Mesendoderm (in vitro differentiated cells): ENCODE results near the gene TPT1.

Experiments used
- DNase-seq: peaks from one replicate; pipeline ENCODE4 v3.0.0; 2013
- H2AK5ac ChIP-seq: 2 replicates; pipeline ENCODE4 v1.6.1; 2013; ENCODE audit warnings: low read length, inconsistent platforms
- H2BK120ac ChIP-seq: 2 replicates; pipeline ENCODE4 v1.6.1; 2013; ENCODE audit warnings: low read depth, mild to moderate bottlenecking, low read length, moderate library complexity, mixed read lengths
- H2BK15ac ChIP-seq: replicated peaks from 2 replicates; pipeline ENCODE4 v1.6.1; 2013; ENCODE audit warnings: low read depth, mild to moderate bottlenecking, moderate library complexity
- H2BK5ac ChIP-seq: 2 replicates; pipeline ENCODE4 v1.6.1; 2013; ENCODE audit warnings: low read length, inconsistent platforms
- H3K18ac ChIP-seq: 2 replicates; pipeline ENCODE4 v1.6.1; 2013; ENCODE audit warnings: mild to moderate bottlenecking, low read length, mixed read lengths
- H3K23ac ChIP-seq: one replicate; pipeline ENCODE4 v1.6.1; 2013; ENCODE audit warnings: low read length
- H3K27ac ChIP-seq: 2 replicates; pipeline ENCODE4 v1.5.1; 2013; ENCODE audit warnings: low read depth, mild to moderate bottlenecking, inconsistent platforms, low read length, moderate library complexity
- H3K27me3 ChIP-seq: 2 replicates; pipeline ENCODE4 v1.6.1; 2013; ENCODE audit warnings: low read length, control low read depth, mild to moderate bottlenecking, inconsistent platforms; ENCODE audit not compliant: insufficient read depth, poor library complexity
- H3K36me3 ChIP-seq: 2 replicates; pipeline ENCODE4 v1.6.1; 2013; ENCODE audit warnings: low read length, inconsistent platforms; ENCODE audit not compliant: control insufficient read depth, insufficient read depth
- H3K4ac ChIP-seq: one replicate; pipeline ENCODE4 v1.6.1; 2013; ENCODE audit warnings: low read depth, mild to moderate bottlenecking, low read length, moderate library complexity
- H3K4me1 ChIP-seq: 2 replicates; pipeline ENCODE4 v1.6.1; 2013; ENCODE audit warnings: low read depth, low read length, inconsistent platforms; ENCODE audit not compliant: control insufficient read depth
- H3K4me2 ChIP-seq: 2 replicates; pipeline ENCODE4 v1.6.1; 2013; ENCODE audit warnings: low read length
- H3K4me3 ChIP-seq: 2 replicates; pipeline ENCODE4 v1.5.1; 2013; ENCODE audit warnings: mild to moderate bottlenecking, low read length
- H3K56ac ChIP-seq: one replicate; pipeline ENCODE4 v1.6.1; 2013; ENCODE audit warnings: low read length
- H3K79me1 ChIP-seq: 2 replicates; pipeline ENCODE4 v1.6.1; 2013; ENCODE audit warnings: low read length, inconsistent platforms
- H3K79me2 ChIP-seq: 2 replicates; pipeline ENCODE4 v1.6.1; 2013; ENCODE audit warnings: mild to moderate bottlenecking, low read length; ENCODE audit not compliant: control insufficient read depth, insufficient read depth
- H3K9ac ChIP-seq: 2 replicates; pipeline ENCODE4 v1.6.1; 2013; ENCODE audit warnings: low read length, inconsistent platforms
- H4K5ac ChIP-seq: one replicate; pipeline ENCODE4 v1.6.1; 2013; ENCODE audit warnings: low read length
- H4K8ac ChIP-seq: one replicate; pipeline ENCODE4 v1.6.1; 2013; ENCODE audit warnings: low read depth, mild to moderate bottlenecking, control low read depth, low read length, moderate library complexity
- WGBS: extraction: QIAGEN DNeasy Blood & Tissue Kit; methylation state at CpG from one replicate; pipeline ENCODE4 v1.1.7; 2013; ENCODE audit warnings: low lambda C conversion rate, missing lambda C conversion rate; ENCODE audit not compliant: insufficient coverage; ENCODE audit errors: extremely low coverage; 5-methylcytosine and 5-hydroxymethylcytosine counted together

The TPT1 gene

GRCh38 chr13:45306966-45307365, 34.0 kb downstream of the TPT1 start:
- H2BK5ac ChIP-seq, result no peak overlapping the region
- H3K9ac ChIP-seq, result no peak overlapping the region
- no peak overlapping the region for H4K5ac ChIP-seq
- H3K18ac ChIP-seq, result no peak overlapping the region
- no peak overlapping the region for H3K56ac ChIP-seq
- no peak overlapping the region for H4K8ac ChIP-seq
- peaks cover 3% of the 10 kb centered on the region for H3K4me1 ChIP-seq
- no peak overlapping the region for H3K4me3 ChIP-seq
- H2BK120ac ChIP-seq, result no peak overlapping the region
- no peak for DNase-seq
- no peaks in the 10 kb centered on the region for H3K79me2 ChIP-seq
- no peaks in the 10 kb centered on the region for H3K27me3 ChIP-seq
- no peak overlapping the region for H3K23ac ChIP-seq
- H3K4me2 ChIP-seq, result no peak overlapping the region
- no peak overlapping the region for H2BK15ac ChIP-seq
- no peaks in the 10 kb centered on the region for H3K79me1 ChIP-seq
- H2AK5ac ChIP-seq, result no peak overlapping the region
- no peak overlapping the region for H3K27ac ChIP-seq
- H3K4ac ChIP-seq, result no peak overlapping the region
- no peaks in the 10 kb centered on the region for H3K36me3 ChIP-seq

DNA sequence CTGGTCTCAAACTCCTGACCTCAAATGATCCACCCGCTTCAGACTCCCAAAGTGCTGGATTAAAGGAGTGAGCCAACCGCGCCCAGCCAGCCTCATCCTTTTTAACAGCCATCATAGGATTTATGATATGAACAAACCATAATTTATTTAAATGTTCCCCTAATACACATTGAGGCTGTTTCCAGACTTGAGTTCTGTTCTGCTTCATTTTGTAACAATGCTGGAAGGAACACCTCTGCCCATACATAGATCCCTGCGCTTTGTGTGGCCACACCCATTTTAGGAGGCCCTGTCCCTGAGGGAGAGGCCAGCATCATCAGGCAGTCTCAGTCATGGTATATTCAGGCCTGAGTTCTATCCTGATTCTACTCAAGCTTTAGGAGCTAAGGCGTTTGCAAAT, 35.9 kb downstream of the TPT1 start:
- no peak for DNase-seq
- no peak overlapping the region for H2AK5ac ChIP-seq
- H2BK5ac ChIP-seq, result no peak overlapping the region
- no peak overlapping the region for H4K5ac ChIP-seq
- no peak overlapping the region for H3K18ac ChIP-seq
- no peak overlapping the region for H3K56ac ChIP-seq
- no peaks in the 10 kb centered on the region for H3K79me2 ChIP-seq
- no peak overlapping the region for H3K4ac ChIP-seq
- no peak overlapping the region for H3K4me3 ChIP-seq
- no CpG with 5 or more reads among the region's 5 CpGs for WGBS
- H3K79me1 ChIP-seq, result no peaks in the 10 kb centered on the region
- H3K27me3 ChIP-seq, result no peaks in the 10 kb centered on the region
- H3K36me3 ChIP-seq, result no peaks in the 10 kb centered on the region
- no peak overlapping the region for H2BK15ac ChIP-seq
- H3K23ac ChIP-seq, result no peak overlapping the region
- no peak overlapping the region for H3K27ac ChIP-seq
- peaks cover 7% of the 10 kb centered on the region for H3K4me1 ChIP-seq
- H3K4me2 ChIP-seq, result no peak overlapping the region
- no peak overlapping the region for H2BK120ac ChIP-seq
- no peak overlapping the region for H3K9ac ChIP-seq
- H4K8ac ChIP-seq, result no peak overlapping the region

DNA sequence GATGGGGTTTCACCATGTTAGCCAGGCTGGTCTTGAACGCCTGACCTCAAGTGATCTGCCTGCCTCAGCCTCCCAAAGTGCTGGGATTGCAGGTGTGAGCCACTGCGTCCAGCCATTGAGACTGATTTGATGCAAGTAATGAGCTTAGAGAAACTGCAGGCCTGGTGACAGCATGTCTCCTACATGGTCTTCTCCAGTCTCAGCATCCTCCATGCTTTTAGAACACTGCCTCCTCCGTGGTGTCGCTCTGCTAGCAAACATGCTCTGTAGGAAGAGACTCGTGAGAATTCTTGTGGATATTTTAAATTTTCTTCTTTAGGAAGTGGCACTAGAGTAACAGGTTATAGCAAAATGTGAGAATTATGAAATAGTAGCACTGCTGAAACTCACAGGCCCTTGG, 37.1 kb downstream of the TPT1 start:
- no peak overlapping the region for H4K8ac ChIP-seq
- no peak overlapping the region for H3K4me2 ChIP-seq
- H2BK5ac ChIP-seq, result no peak overlapping the region
- no peak overlapping the region for H3K4me3 ChIP-seq
- H3K27ac ChIP-seq, result no peak overlapping the region
- peaks cover 4% of the 10 kb centered on the region for H3K4me1 ChIP-seq
- H2AK5ac ChIP-seq, result no peak overlapping the region
- H2BK15ac ChIP-seq, result no peak overlapping the region
- no peak overlapping the region for H3K18ac ChIP-seq
- no peaks in the 10 kb centered on the region for H3K27me3 ChIP-seq
- no peaks in the 10 kb centered on the region for H3K79me1 ChIP-seq
- no peak overlapping the region for H4K5ac ChIP-seq
- no peak overlapping the region for H3K4ac ChIP-seq
- no peak overlapping the region for H3K9ac ChIP-seq
- no peak overlapping the region for H3K56ac ChIP-seq
- no peaks in the 10 kb centered on the region for H3K36me3 ChIP-seq
- H3K23ac ChIP-seq, result no peak overlapping the region
- no peak overlapping the region for H2BK120ac ChIP-seq
- no peak for DNase-seq
- no CpG with 5 or more reads among the region's 5 CpGs for WGBS
- H3K79me2 ChIP-seq, result no peaks in the 10 kb centered on the region

GRCh38 chr13:45303026-45303425, 38.0 kb downstream of the TPT1 start:
- WGBS, result no CpG with 5 or more reads among the region's 2 CpGs
- Histone ChIP-seq H3K18ac (no peak overlapping the region), H3K79me2 (no peaks in the 10 kb centered on the region), H3K9ac (no peak overlapping the region), H4K8ac (no peak overlapping the region), H3K4me3 (no peak overlapping the region), H3K4me1 (peaks cover 4% of the 10 kb centered on the region), H3K4ac (no peak overlapping the region), H2BK15ac (no peak overlapping the region), H2AK5ac (no peak overlapping the region), H2BK120ac (no peak overlapping the region), H3K4me2 (no peak overlapping the region), H3K27ac (no peak overlapping the region), H3K27me3 (no peaks in the 10 kb centered on the region), H4K5ac (no peak overlapping the region), H3K23ac (no peak overlapping the region), H3K36me3 (no peaks in the 10 kb centered on the region), H3K79me1 (no peaks in the 10 kb centered on the region), H3K56ac (no peak overlapping the region), H2BK5ac (no peak overlapping the region)
- DNase-seq, result no peak

DNA sequence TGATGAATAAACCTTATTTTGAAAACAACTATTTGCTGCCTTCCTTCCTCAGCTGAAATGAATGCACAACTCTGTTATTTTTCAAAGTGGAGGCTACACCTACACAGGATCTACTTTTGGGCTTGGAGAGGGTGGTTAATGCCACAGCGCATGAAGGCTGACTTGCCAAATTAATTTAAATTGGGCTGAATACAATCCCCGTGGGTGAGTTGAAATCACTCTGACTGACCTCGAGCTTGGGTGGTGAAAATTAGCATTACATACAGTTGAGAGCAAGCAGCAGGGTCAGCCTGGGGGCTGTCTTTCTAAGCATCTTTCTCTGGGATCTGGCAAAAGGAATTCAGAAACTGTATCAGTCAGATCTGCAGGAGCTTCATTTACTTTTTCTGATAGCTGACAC, 38.5 kb downstream of the TPT1 start:
- Histone ChIP-seq H4K5ac (no peak overlapping the region), H4K8ac (no peak overlapping the region), H3K23ac (no peak overlapping the region), H3K4me2 (no peak overlapping the region), H3K18ac (no peak overlapping the region), H2BK120ac (no peak overlapping the region), H2BK15ac (no peak overlapping the region), H3K27ac (no peak overlapping the region), H3K4me1 (peaks cover 4% of the 10 kb centered on the region), H3K79me2 (no peaks in the 10 kb centered on the region), H3K36me3 (no peaks in the 10 kb centered on the region), H2BK5ac (no peak overlapping the region), H3K56ac (no peak overlapping the region), H3K79me1 (no peaks in the 10 kb centered on the region), H2AK5ac (no peak overlapping the region), H3K4ac (no peak overlapping the region), H3K27me3 (no peaks in the 10 kb centered on the region), H3K4me3 (no peak overlapping the region), H3K9ac (no peak overlapping the region)
- DNase-seq, result peak; percentile 45
- no CpG with 5 or more reads among the region's 3 CpGs for WGBS

DNA sequence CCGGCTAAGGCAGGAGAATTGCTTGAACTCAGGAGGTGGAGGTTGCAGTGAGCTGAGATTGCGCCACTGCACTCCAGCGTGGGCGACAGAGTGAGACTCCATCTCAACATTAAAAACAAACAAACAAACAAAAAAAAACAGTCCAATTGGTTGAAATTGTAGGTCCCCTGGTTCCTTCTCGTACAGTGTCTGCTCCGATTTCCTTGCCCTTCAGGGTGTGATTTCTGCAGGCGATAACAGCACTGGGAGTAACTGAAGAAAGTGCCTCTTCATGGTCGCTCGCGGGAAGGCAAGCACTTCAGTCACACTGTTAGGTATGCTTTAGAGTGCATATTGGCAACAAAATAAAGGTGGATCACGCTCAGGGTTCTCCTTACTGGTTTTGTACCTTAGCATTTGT, 39.7 kb downstream of the TPT1 start:
- Histone ChIP-seq H3K23ac (no peak overlapping the region), H3K56ac (no peak overlapping the region), H2BK15ac (no peak overlapping the region), H2BK120ac (no peak overlapping the region), H3K27me3 (no peaks in the 10 kb centered on the region), H3K18ac (no peak overlapping the region), H2BK5ac (no peak overlapping the region), H3K9ac (no peak overlapping the region), H3K27ac (no peak overlapping the region), H4K8ac (no peak overlapping the region), H3K79me2 (no peaks in the 10 kb centered on the region), H3K4ac (no peak overlapping the region), H3K79me1 (no peaks in the 10 kb centered on the region), H4K5ac (no peak overlapping the region), H3K36me3 (no peaks in the 10 kb centered on the region), H3K4me1 (peaks cover 4% of the 10 kb centered on the region), H3K4me2 (no peak overlapping the region), H3K4me3 (no peak overlapping the region), H2AK5ac (no peak overlapping the region)
- no peak for DNase-seq
- no CpG with 5 or more reads among the region's 11 CpGs for WGBS
